IMR-90 (cell line): Measurements from ENCODE around the gene CABS1. TPM values are rescaled to one million over a fixed set of nuclear protein-coding genes. Genes with fewer than 3 reads are reported as not detected.

Experiments used
- ATAC-seq: fragments of 200-7000 bp; cut with Tn5 transposase; 2 replicates; pipeline ENCODE4 v1.9.1; 2020; ENCODE audit warnings: low read depth, mild to moderate bottlenecking, moderate library complexity
- BruUV-seq: library from RNA; stranded (reverse); fragments of 400-500 nt; replicated peaks from 2 replicates; lab custom pipeline; 2021; lab: Mats Ljungman, UMichigan
- CTCF ChIA-PET: fragments of 300-600 bp; formaldehyde crosslinking; extraction: SDS; loops from one replicate; lab custom pipeline; 2021; ENCODE audit warnings: antibody characterized with exemption; lab: Yijun Ruan, JAX
- POLR2A ChIA-PET: fragments of 300-600 bp; sonication (Branson Sonifier 250); formaldehyde crosslinking; loops from one replicate; lab custom pipeline; 2022; ENCODE audit warnings: antibody characterized with exemption; ENCODE audit not compliant: unreplicated experiment; lab: Charles Lee
- DNase-seq: peaks from one replicate; pipeline ENCODE4 v3.0.0; 2013
- H2AFZ ChIP-seq: replicated peaks from 2 replicates; pipeline ENCODE3; 2013; ENCODE audit warnings: low read length, mild to moderate bottlenecking; ENCODE audit not compliant: poor library complexity
- H2AK5ac ChIP-seq: 2 replicates; pipeline ENCODE4 v1.6.1; 2013; ENCODE audit warnings: low read depth, low read length, inconsistent platforms
- H2AK9ac ChIP-seq: replicated peaks from 2 replicates; pipeline ENCODE3; 2013; ENCODE audit warnings: mild to moderate bottlenecking, low read depth, low read length, moderate library complexity; ENCODE audit not compliant: poor library complexity
- H2BK120ac ChIP-seq: 2 replicates; pipeline ENCODE4 v1.6.1; 2013; ENCODE audit warnings: low read depth, low read length, inconsistent platforms
- H2BK15ac ChIP-seq: 3 replicates; pipeline ENCODE4 v1.6.1; 2013; ENCODE audit warnings: low read depth, low read length, inconsistent platforms
- H2BK20ac ChIP-seq: 2 replicates; pipeline ENCODE4 v1.6.1; 2013; ENCODE audit warnings: low read depth, mild to moderate bottlenecking, inconsistent platforms, low read length, moderate library complexity
- H2BK5ac ChIP-seq: 2 replicates; pipeline ENCODE4 v1.6.1; 2013; ENCODE audit warnings: mild to moderate bottlenecking, low read depth, low read length, inconsistent platforms; ENCODE audit not compliant: poor library complexity, severe bottlenecking
- H3K14ac ChIP-seq: replicated peaks from 2 replicates; pipeline ENCODE4 v1.6.1; 2013; ENCODE audit warnings: low read depth, low read length, inconsistent platforms
- H3K18ac ChIP-seq: 2 replicates; pipeline ENCODE4 v1.6.1; 2013; ENCODE audit warnings: low read depth, low read length, control low read depth
- H3K23ac ChIP-seq: 2 replicates; pipeline ENCODE4 v1.6.1; 2013; ENCODE audit warnings: low read depth, low read length, inconsistent platforms
- H3K27ac ChIP-seq: 2 replicates; pipeline ENCODE4 v1.5.1; 2013; ENCODE audit warnings: mild to moderate bottlenecking, control low read depth, low read length; ENCODE audit not compliant: insufficient read depth
- H3K27me3 ChIP-seq: 2 replicates; pipeline ENCODE4 v1.6.1; 2013; ENCODE audit warnings: low read length; ENCODE audit not compliant: control insufficient read depth, insufficient read depth
- H3K36me3 ChIP-seq: 2 replicates; pipeline ENCODE4 v1.6.1; 2013; ENCODE audit warnings: low read length, mixed read lengths; ENCODE audit not compliant: control insufficient read depth, insufficient read depth
- H3K4ac ChIP-seq: 2 replicates; pipeline ENCODE4 v1.6.1; 2013; ENCODE audit warnings: low read depth, low read length, inconsistent platforms
- H3K4me1 ChIP-seq: 2 replicates; pipeline ENCODE4 v1.6.1; 2013; ENCODE audit warnings: low read length, mixed read lengths; ENCODE audit not compliant: control insufficient read depth, insufficient read depth
- H3K4me2 ChIP-seq: 2 replicates; pipeline ENCODE4 v1.6.1; 2013; ENCODE audit warnings: low read depth, mild to moderate bottlenecking, control low read depth, low read length, moderate library complexity
- H3K4me3 ChIP-seq: 2 replicates; pipeline ENCODE4 v1.5.1; 2013; ENCODE audit warnings: low read depth, mild to moderate bottlenecking, control low read depth, low read length, moderate library complexity; ENCODE audit not compliant: insufficient read depth
- H3K56ac ChIP-seq: 2 replicates; pipeline ENCODE4 v1.6.1; 2013; ENCODE audit warnings: low read length, inconsistent platforms; ENCODE audit not compliant: insufficient read depth; ENCODE audit errors: extremely low read depth
- H3K79me1 ChIP-seq, 2 experiments: 2 replicates each; pipeline ENCODE4 v1.6.1; 2013; ENCODE audit warnings: low read length in 2 of 2, inconsistent platforms in 1 of 2, low read depth in 1 of 2
- H3K9ac ChIP-seq: 2 replicates; pipeline ENCODE4 v1.6.1; 2013; ENCODE audit warnings: low read depth, low read length, control low read depth
- H3K9me1 ChIP-seq: 2 replicates; pipeline ENCODE4 v1.6.1; 2013; ENCODE audit warnings: low read length, inconsistent platforms; ENCODE audit not compliant: insufficient read depth
- H3K9me3 ChIP-seq: 2 replicates; pipeline ENCODE4 v1.6.1; 2013; ENCODE audit warnings: low read length; ENCODE audit not compliant: control insufficient read depth, insufficient read depth
- H4K20me1 ChIP-seq: 2 replicates; pipeline ENCODE4 v1.6.1; 2013; ENCODE audit warnings: low read length, inconsistent platforms; ENCODE audit not compliant: insufficient read depth
- H4K5ac ChIP-seq: 2 replicates; pipeline ENCODE4 v1.6.1; 2013; ENCODE audit warnings: mild to moderate bottlenecking, low read depth, low read length, control low read depth
- H4K8ac ChIP-seq, 2 experiments: 2 replicates each; pipeline ENCODE4 v1.6.1; 2013; ENCODE audit warnings: low read depth in 2 of 2, low read length in 2 of 2, control low read depth in 1 of 2, inconsistent platforms in 1 of 2
- H4K91ac ChIP-seq: 2 replicates; pipeline ENCODE4 v1.6.1; 2013; ENCODE audit warnings: low read depth, low read length, inconsistent platforms; ENCODE audit not compliant: insufficient read depth
- BHLHE40 ChIP-seq: fragments of 150-350 bp; IDR thresholded peaks from 2 replicates; pipeline ENCODE4 v1.6.1; 2016; ENCODE audit warnings: mild to moderate bottlenecking, low read depth, low read length
- CEBPB ChIP-seq: IDR thresholded peaks from 2 replicates; pipeline ENCODE4 v1.6.1; 2012; ENCODE audit warnings: low read depth, low read length, improper control_type of control experiment
- ELK1 ChIP-seq: fragments of 150-350 bp; IDR thresholded peaks from 2 replicates; pipeline ENCODE4 v1.6.1; 2016; ENCODE audit warnings: low read depth, mild to moderate bottlenecking, low read length, moderate library complexity, borderline replicate concordance
- FOS ChIP-seq: fragments of 150-350 bp; IDR thresholded peaks from 2 replicates; pipeline ENCODE4 v1.6.1; 2016; ENCODE audit warnings: low read depth, low read length
- MAZ ChIP-seq: IDR thresholded peaks from 2 replicates; pipeline ENCODE4 v1.6.1; 2012; ENCODE audit warnings: low read depth, mild to moderate bottlenecking, low read length, improper control_type of control experiment, moderate library complexity, borderline replicate concordance
- MXI1 ChIP-seq: IDR thresholded peaks from 2 replicates; pipeline ENCODE4 v1.6.1; 2012; ENCODE audit warnings: low read depth, mild to moderate bottlenecking, low read length, moderate library complexity, borderline replicate concordance
- POLR2A ChIP-seq: IDR thresholded peaks from 2 replicates; pipeline ENCODE4 v1.6.1; 2012; ENCODE audit warnings: mild to moderate bottlenecking, low read depth, low read length
- RAD21 ChIP-seq: IDR thresholded peaks from 2 replicates; pipeline ENCODE4 v1.6.1; 2012; ENCODE audit warnings: low read length, improper control_type of control experiment
- RCOR1 ChIP-seq: IDR thresholded peaks from 2 replicates; pipeline ENCODE4 v1.6.1; 2012; ENCODE audit warnings: mild to moderate bottlenecking, low read length, improper control_type of control experiment; ENCODE audit not compliant: insufficient replicate concordance
- RFX5 ChIP-seq: IDR thresholded peaks from 2 replicates; pipeline ENCODE4 v1.8.0; 2012; ENCODE audit warnings: low read depth, mild to moderate bottlenecking, low read length, moderate library complexity
- SMC3 ChIP-seq: fragments of 150-350 bp; IDR thresholded peaks from 2 replicates; pipeline ENCODE4 v1.6.1; 2016; ENCODE audit warnings: low read depth, mild to moderate bottlenecking, antibody characterized with exemption, low read length, moderate library complexity
- USF2 ChIP-seq: fragments of 150-350 bp; IDR thresholded peaks from 2 replicates; pipeline ENCODE4 v1.6.1; 2017; ENCODE audit warnings: mild to moderate bottlenecking, antibody characterized with exemption, low read length, low read depth
- WGBS, 2 experiments: methylation state at CpG; one replicate each; pipeline versions ENCODE4 v1.1.5 to v1.1.7; 2013; ENCODE audit warnings: missing lambda C conversion rate in 2 of 2; ENCODE audit not compliant: insufficient read length in 1 of 2; ENCODE audit errors: extremely low coverage in 2 of 2; 5-methylcytosine and 5-hydroxymethylcytosine counted together
- dilution Hi-C: fragments of 300-500 bp; cut with HindIII; formaldehyde crosslinking; loops from one replicate; pipeline ENCODE4 v1.14.3; 2018; ENCODE audit warnings: low sequenced_read_pairs; ENCODE audit not compliant: unreplicated experiment
- in situ Hi-C: fragments of 300-500 bp; cut with MboI; formaldehyde crosslinking; loops from 3 replicates; pipeline ENCODE4 v1.14.3; 2019; ENCODE audit warnings: low sequenced_read_pairs, inconsistent platforms, mixed read lengths
- intact Hi-C: fragments of 100-400 bp; cut with micrococcal nuclease; formaldehyde crosslinking; loops from 2 replicates; pipeline ENCODE4 v1.10.0; 2022
- polyA plus RNA-seq, 3 experiments: library from polyadenylated mRNA; depleted of rRNA; stranded (reverse); fragments of >200 nt; gene quantifications; 2 replicates each; pipeline ENCODE4 v1.2.3, GENCODE V29; 2012; ENCODE audit warnings: low replicate concordance in 1 of 3
- total RNA-seq: library from RNA; depleted of rRNA; stranded (reverse); fragments of >200 nt; gene quantifications from 2 replicates; pipeline ENCODE4 v1.2.3, GENCODE V29; 2012

Gene CABS1
- total and polyA plus RNA-seq, 2 of the 4 experiments (the other 2 are of a cell fraction): not detected

- Histone ChIP-seq H3K27ac (no peak overlapping the region), H3K4ac (no peak overlapping the region), H3K9me3 (no peaks in the 10 kb centered on the region), H3K4me1 (no peaks in the 10 kb centered on the region), H3K23ac (no peak overlapping the region), H2BK15ac (no peak overlapping the region), H3K9ac (no peak overlapping the region), H2AFZ (no peak overlapping the region), H3K36me3 (no peaks in the 10 kb centered on the region), H2BK5ac (no peak overlapping the region), H3K27me3 (no peaks in the 10 kb centered on the region), H2AK9ac (no peak overlapping the region), H2AK5ac (no peak overlapping the region), H2BK20ac (no peak overlapping the region), H3K56ac (no peak overlapping the region), H3K18ac (no peak overlapping the region), H2BK120ac (no peak overlapping the region), H4K8ac (no peak overlapping the region), H4K20me1 (no peaks in the 10 kb centered on the region), H3K4me3 (no peak overlapping the region), H3K4me2 (no peak overlapping the region), H3K79me1 (no peaks in the 10 kb centered on the region), H3K9me1 (no peaks in the 10 kb centered on the region), H4K5ac (no peak overlapping the region), H4K91ac (no peak overlapping the region), H3K14ac (no peak overlapping the region)
- in situ Hi-C loops: no loop called here
- dilution Hi-C loops: no loop called here
- DNase-seq (no peak), ATAC-seq (no peak)
- BruUV-seq: no TSS peak
- ChIA-PET CTCF (no interaction called here), POLR2A (no interaction called here)
- intact Hi-C loops: loop anchor here (1.0 kb wide), 1 partner anchor 189 kb away; no protein-coding TSS in a partner anchor
- WGBS, 2 experiments: no CpG with 5 or more reads among the region's 1 CpG
- TF ChIP-seq SMC3 (no peak), RCOR1 (no peak), MAZ (no peak), FOS (no peak), ELK1 (no peak), BHLHE40 (no peak), POLR2A (no peak), RAD21 (no peak), RFX5 (no peak), USF2 (no peak), CEBPB (no peak), MXI1 (no peak)
Measured at GRCh38 chr4:70315928-70316327, 18.9 kb upstream of the CABS1 start.
